NCI-H1417 treated with DMSO at 0.1 percent for 48 hours (cell line): ENCODE results near the gene GTF3C2.

ENCODE experiments used
- DNase-seq: peaks from one replicate; lab custom pipeline; 2025; lab: John Stamatoyannopoulos, UW

The GTF3C2 gene

DNA sequence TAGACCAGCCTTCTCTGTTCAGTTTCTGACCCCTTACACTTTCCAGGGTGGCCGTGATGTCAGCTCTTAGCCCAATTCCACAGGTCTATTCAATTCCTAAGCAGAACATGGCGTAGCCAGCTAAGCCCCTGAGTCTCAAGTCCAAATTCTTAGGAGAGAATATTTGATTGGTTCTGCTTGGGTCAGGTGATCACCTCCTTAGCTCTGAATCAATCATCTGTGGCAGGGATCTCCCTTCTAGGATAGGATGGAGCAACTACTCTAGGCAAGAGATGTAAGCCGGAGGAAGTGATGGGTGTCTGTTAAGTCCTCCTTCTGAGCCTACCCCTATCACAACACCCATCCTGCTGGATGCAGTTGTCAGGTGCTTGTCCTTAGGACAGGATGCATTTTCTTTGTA lies 59.4 kb downstream of the GTF3C2 start:
- DNase-seq = no peak

DNA sequence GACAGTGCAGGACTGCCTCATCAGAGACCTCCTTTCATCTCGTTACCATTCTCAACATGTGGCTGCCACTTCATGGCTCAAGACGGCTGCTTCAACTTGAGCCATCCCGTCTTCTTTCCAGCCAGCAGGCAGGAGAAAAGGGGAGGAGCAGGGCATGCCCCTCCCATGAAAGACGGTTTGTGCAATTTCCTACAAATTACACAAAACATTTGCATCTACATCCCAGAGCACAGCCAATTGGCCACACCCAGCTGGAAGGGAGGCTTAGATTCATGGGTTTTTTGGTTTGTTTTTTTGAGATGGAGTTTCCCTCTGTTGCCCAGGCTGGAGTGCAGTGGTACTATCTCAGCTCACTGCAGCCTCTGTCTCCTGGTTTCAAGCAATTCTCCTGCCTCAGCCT lies 60.1 kb downstream of the GTF3C2 start:
- DNase-seq = no peak

DNA sequence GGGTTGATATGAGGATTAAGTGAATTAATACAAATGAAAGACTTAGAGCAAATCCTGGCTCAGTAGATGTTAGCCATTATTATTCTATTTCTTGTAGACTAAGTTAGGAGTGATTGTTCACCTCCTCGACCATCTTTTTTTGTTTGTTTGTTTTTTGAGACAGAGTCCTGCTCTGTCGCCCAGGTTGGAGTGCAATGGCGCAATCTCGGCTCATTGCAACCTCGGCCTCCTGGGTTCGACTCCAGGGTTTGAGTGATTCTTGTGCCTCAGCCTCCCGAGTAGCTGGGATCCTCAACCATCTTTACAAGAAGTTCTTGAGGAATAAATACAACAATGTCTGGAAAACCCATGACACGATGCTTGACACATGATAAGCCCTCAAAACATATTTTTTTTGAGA lies 61.6 kb downstream of the GTF3C2 start:
- DNase-seq = no peak

DNA sequence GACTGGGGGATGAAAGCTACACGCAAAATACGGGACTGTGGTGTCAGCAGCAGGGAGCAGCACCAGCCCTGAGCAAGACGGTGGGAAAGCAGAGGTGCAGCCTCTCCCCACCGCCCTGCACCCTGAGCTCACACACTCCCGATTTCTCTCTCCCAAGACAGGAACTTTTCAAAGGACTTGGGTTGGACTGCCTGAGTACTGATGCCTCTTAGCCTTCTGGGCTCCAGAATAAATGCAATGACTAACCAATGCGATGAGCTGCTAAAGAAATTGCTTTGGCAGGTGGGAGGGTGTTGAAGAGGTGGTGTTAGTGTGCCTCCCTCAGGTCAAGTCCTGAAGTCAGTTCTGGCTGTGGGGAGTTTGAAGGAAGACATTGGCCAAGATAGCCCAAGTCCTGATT lies 64.7 kb downstream of the GTF3C2 start:
- no peak for DNase-seq

DNA sequence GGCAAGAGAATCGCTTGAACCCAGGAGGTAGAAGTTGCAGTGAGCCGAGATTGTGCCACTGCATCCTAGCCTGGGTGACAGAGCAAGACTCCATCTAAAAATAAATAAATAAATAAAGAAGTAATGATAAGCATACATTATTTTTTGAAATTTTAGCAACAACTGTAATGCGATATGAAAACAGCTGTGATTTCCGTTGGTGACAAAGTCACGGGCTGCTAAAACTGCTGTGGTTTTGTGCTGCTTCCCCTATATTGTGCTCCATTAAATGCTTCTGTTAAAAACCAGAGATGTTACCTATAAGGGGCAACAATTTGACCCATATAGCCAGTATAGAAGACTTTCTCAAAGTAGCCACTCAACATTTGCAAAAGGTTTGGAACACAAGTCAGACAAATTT lies 66.0 kb downstream of the GTF3C2 start:
- DNase-seq = no peak

DNA sequence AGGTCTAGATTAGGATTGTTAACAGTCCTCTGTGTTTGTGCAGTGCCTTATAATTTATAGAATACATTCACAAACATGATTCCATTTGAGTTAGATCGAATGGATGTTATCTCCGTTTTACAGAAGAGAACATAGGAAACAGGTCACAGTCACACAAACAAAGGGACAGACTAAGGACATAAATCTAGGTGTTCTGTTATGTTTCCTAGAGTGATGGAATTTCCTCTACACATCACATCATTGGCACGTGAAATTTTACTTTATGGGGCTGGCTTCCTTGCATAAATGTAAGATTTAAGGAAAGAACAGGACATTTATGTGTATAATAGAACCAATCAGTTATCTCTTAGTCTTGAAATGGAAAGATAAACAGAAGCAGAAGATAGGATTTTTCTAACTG lies 68.0 kb downstream of the GTF3C2 start:
- DNase-seq = no peak

DNA sequence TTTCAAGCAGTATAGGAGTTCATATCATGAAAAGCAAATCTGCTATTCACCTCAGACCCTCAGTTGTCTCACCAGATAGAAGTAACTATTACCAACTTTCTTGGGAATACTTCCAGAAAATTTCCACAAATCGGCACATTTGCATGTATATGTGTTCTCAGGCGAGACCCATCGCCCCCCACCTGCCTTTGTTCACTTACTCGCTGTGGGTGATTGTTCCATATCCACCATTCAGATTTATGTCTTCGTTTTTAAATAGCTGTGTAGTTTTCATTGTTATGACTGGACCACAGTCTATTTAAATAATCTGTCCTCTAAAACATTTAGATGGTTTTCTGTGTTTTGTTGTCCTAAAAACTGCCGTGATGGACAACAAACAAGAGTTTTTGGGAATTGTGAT lies 71.1 kb downstream of the GTF3C2 start:
- no peak for DNase-seq

DNA sequence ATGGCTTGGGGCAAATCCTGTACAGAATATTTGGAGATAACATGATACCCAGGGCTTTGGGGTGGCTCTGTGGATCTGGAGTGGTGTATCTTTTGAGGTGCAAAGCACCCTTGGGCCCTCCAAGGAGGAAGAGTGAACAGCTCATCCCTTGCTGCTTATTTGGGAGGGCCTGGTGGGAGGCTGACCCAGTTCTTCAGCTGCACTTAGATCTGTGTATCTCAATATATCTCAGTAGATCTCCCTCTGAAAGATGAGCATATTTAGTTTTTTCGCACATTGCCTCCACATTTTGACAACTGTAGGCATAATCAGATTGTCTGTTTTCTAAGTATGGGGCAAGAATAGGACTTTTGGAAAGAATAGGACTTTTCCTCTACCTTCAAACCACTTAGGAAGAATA lies 71.6 kb downstream of the GTF3C2 start:
- DNase-seq = no peak

DNA sequence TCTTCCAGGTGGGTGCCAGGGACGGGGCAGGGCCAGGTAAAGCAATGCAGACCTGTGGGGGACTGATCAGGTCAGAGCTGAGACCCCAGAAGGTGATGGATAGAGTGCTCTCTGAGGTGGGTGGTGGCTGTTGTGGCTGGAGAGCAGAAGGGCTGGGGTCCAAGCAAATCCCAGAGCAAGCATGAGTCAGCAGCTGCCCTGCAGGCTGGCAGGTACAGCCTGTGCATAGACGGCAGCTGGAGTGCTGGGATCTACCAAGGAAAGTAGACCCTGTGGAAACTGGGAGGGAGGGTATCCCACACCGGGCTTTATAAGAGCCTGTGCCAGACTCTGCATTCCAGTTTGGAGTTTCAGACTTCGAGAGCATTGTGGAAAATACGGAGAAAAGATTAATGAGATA lies 73.7 kb downstream of the GTF3C2 start:
- DNase-seq = no peak

DNA sequence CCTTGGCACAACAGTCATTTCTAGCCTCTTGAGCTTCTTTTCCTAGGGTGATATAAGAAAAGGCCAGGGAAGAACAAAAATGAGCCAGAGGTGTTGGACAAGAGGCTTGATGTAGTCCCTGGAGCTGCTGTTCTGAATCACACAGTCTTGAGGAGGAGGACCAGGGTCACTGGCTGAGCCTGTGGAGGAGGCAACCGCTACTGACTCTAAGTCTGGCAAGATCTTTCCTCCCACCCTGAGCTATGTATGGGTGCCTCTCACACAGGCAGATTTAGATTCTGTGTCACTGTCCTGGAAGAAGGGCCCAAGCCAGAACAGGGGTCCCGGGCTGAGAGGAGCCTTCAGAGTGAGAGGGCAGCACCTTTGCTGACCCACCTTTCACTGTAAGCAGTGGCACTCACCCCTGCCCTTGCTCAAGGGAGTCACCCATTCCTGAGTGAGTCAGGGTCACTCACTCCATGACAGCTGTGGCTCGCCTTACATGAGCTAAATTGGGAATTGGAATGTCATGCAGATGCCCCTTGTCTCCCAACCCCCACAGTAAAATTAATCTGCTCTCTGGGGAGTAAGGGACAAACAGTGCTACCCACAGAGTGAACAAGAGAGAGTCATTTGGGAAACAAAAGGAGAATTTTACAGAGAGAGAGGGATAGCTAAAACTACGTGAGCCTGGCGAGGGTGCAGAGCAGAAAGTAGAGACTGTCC lies 74.6 kb downstream of the GTF3C2 start, which contains the start of gene TRIM54:
Gene TRIM54, plus strand, starts transcription at position 575 of the 705 bp plus-strand sequence. CDS start 303 bp downstream, outside the sequence.
- DNase-seq = no peak

DNA sequence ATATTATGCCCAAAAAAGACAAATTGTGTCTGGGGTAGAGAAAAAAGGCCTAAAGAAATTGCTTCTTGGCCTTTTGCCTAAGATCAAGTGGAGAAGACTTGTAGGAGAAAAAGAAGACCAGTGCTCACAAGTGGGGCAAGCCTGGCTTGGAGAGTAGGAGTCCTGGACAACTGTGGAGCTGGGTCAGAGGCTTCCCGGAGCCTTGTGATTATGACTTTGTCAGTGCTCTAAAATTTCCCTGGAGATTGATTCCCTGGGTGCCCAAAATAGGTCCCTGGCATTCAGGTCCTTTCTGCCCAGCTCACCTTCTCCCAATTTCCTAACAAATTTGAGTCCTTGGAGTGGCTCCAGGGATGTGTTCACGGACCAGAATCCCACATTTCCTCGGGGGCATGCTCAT lies 75.1 kb downstream of the GTF3C2 start:
- DNase-seq = no peak

DNA sequence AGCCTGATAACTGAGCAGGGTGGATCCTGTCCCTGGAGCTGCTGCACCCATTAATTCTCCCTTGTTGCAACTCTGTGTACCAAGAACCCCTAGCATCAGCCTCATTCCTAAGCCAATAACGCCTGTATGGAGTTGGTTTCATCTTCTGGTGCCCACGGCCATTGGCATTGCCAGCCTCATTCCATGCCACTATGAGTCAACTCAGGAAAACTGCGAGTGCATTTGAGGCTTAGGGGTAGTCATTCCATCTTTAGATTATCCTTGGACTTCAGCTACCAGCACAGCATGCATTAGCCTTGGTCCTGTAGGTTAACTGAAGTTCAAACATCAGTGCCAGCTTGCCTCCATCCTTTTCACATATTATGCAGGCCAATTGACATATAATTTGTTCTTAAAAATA lies 75.7 kb downstream of the GTF3C2 start:
- DNase-seq = no peak

DNA sequence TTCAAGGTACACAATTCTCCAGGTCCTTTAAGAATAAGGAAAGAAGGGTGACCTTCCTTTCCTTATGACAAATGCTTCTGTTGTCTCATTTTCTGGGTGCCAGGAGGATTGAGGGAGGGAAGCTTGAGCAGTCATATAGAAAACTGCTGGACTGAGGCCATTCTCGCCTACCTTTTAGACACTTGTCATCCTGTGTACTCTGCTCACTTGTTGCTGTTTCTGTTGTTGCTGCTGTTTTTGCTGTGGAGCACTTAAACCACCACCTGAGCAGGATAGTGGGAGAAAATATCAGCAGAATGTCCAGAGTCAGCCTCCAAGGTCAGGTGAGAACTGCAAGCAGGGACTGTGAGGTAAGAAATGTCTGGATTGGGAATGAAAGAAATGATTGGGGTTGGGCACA lies 78.6 kb downstream of the GTF3C2 start:
- no peak for DNase-seq
